Glutamatergic neuron (in vitro differentiated cells): ENCODE results near the gene DCLK2. TPM values are rescaled to one million over a fixed set of nuclear protein-coding genes. Genes with fewer than 3 reads are reported as not detected.

ENCODE experiments used
- DNase-seq: peaks from one replicate; pipeline ENCODE4 v3.0.0; 2022
- H3K27ac Mint-ChIP-seq: one replicate; pipeline ENCODE4 v1.8.0; 2020; ENCODE audit warnings: mild to moderate bottlenecking, mixed read lengths, inconsistent platforms; ENCODE audit not compliant: unreplicated experiment
- H3K27me3 Mint-ChIP-seq: one replicate; pipeline ENCODE4 v1.8.0; 2020; ENCODE audit warnings: mild to moderate bottlenecking, moderate library complexity, mixed read lengths, inconsistent platforms; ENCODE audit not compliant: unreplicated experiment
- H3K36me3 Mint-ChIP-seq: one replicate; pipeline ENCODE4 v1.8.0; 2020; ENCODE audit warnings: mild to moderate bottlenecking, mixed read lengths, inconsistent platforms; ENCODE audit not compliant: unreplicated experiment
- H3K4me1 Mint-ChIP-seq: one replicate; pipeline ENCODE4 v1.8.0; 2020; ENCODE audit warnings: mild to moderate bottlenecking, low read depth, mixed read lengths, inconsistent platforms; ENCODE audit not compliant: unreplicated experiment
- H3K4me3 Mint-ChIP-seq: one replicate; pipeline ENCODE4 v1.8.0; 2020; ENCODE audit warnings: mild to moderate bottlenecking, mixed read lengths, inconsistent platforms; ENCODE audit not compliant: unreplicated experiment
- H3K9me3 Mint-ChIP-seq: one replicate; pipeline ENCODE4 v1.8.0; 2020; ENCODE audit warnings: mild to moderate bottlenecking, moderate library complexity, mixed read lengths, inconsistent platforms; ENCODE audit not compliant: unreplicated experiment
- total RNA-seq: library from RNA; stranded (reverse); fragmentation: NEBNext Ultra II Directional; extraction: Animal tissue kit (Norgen Biotek cat#: 25700); gene quantifications from one replicate; pipeline ENCODE4 v1.2.1, GENCODE V29; 2021; ENCODE audit not compliant: unreplicated experiment
- TF ChIP-seq, protein P1 (sequence below): fragments of 200-600 bp; sonication (generic); IDR thresholded peaks from one replicate; pipeline ENCODE4 v1.5.0; 2021; ENCODE audit not compliant: partially characterized antibody, unreplicated experiment

The DCLK2 gene
- total RNA-seq, 1 donor from 2014 or later = 36.8 TPM

DNA sequence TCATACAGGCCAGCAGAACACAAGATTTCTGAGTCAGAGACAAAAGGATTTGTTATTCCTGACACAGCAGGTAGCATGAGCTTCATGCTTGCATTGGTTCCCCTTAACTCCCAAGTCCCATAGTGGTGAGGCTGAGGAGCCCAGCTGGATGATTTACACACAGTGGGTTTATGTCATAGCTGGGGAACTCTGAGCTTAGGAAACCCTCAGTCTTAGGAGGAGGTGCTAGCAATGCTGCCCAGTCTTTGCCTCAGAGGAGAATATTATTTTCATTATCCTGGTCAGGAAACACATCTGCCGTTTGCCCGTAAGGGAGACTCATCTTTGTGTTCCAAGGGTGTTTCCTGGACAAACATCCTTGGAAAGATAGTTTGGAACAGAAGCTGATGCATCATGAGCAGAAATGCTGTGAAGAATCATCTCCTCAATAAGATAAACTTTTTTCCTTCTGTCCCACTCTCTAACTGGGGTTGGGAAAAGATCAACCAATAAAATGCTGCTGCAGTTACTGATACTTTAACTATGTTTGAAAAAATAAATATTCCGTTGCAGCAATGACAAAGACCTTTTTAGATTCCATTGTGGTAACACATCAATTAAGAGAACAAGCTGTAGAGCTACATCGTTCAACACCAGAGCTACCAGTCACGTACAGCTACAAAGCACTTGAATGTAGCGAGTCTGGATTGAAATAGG lies 146.8 kb downstream of the DCLK2 start:
- no peak for DNase-seq
- Mint-ChIP-seq H3K4me1 (peaks cover 3% of the 10 kb centered on the region), H3K9me3 (no peaks in the 10 kb centered on the region), H3K36me3 (no peaks in the 10 kb centered on the region), H3K27me3 (peaks cover under 1% of the 10 kb centered on the region), H3K4me3 (no peak overlapping the region), H3K27ac (no peak overlapping the region)
- TF ChIP-seq, protein P1, sequence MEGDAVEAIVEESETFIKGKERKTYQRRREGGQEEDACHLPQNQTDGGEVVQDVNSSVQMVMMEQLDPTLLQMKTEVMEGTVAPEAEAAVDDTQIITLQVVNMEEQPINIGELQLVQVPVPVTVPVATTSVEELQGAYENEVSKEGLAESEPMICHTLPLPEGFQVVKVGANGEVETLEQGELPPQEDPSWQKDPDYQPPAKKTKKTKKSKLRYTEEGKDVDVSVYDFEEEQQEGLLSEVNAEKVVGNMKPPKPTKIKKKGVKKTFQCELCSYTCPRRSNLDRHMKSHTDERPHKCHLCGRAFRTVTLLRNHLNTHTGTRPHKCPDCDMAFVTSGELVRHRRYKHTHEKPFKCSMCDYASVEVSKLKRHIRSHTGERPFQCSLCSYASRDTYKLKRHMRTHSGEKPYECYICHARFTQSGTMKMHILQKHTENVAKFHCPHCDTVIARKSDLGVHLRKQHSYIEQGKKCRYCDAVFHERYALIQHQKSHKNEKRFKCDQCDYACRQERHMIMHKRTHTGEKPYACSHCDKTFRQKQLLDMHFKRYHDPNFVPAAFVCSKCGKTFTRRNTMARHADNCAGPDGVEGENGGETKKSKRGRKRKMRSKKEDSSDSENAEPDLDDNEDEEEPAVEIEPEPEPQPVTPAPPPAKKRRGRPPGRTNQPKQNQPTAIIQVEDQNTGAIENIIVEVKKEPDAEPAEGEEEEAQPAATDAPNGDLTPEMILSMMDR = no peak

DNA sequence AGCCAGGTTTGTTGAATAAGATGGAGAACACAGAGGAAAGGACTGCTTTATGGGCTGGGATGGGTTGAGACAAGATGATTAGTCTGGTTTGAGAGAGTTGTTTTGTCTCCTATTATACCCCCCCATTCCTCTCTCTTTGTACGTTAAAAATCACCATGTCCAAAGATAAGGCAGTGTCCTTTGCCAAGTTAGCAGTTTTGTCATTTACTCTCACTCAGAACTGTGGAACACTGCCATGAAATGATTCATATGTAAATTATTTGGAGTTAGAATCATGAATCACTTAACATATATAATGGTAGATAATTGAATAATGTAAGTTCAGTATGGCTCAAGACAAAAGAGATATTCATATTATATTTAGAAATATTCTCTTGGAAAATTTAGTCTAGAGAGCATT lies 151.3 kb downstream of the DCLK2 start:
- DNase-seq = no peak
- H3K27ac Mint-ChIP-seq = peak overlapping the region; percentile 28
- peaks cover 25% of the 10 kb centered on the region for H3K4me1 Mint-ChIP-seq

DNA sequence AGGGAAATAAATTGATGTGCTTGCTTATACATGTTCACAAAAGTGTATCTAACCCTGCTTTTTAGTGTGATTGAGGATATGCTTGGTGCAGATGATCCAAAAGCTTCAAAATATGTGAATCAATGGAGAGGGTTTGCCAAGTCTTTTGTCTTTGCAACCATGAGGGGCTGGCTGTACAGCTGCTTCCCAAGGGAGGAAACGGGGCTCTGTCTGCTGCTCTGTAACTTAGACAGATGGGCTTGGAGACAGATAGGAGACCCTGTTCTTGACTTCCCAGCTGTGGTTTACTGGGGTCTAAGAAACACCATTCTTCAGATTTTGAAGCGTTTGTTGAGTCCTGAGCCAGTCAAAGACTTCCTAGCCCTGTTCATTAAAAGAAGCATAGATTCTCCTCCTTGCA lies 152.3 kb downstream of the DCLK2 start:
- peaks cover 6% of the 10 kb centered on the region for H3K27me3 Mint-ChIP-seq

More for the DNA sequence above, 151.3 kb downstream of the DCLK2 start:
- peaks cover 6% of the 10 kb centered on the region for H3K9me3 Mint-ChIP-seq
- H3K27me3 Mint-ChIP-seq = peaks cover 6% of the 10 kb centered on the region
- H3K4me3 Mint-ChIP-seq = no peak overlapping the region
- TF ChIP-seq, protein P1 = no peak
- H3K36me3 Mint-ChIP-seq = peaks cover 10% of the 10 kb centered on the region

DNA sequence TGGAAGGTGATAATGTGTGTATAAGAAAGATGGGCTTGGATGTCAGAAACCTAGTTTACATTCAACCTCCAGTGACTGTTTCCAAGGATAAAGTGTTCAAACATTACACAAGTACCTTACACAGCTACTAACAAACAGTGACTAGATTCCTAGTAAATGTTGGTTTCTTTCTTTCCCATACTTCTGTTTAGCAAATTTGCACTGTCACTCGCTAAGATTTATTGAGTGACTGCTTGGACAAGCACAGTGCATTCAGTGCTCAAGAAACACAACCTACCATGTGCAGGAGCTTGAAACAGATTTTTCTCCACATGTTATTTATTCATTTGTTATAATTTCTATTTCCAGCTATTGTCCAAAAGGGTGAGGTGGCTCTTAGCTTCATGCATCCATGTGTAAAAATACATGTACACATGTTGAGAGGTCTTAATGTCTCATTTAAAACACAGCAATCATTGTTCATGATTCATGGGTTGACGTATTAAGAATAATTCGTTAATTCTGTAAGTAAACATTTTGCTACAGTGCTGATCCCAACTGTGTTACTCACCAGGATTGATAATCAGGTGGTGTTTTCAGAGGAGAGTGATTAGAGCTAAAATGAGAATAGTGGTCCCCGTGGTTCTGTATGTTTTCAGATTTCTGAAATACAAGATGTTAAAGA lies 153.0 kb downstream of the DCLK2 start:
- peak overlapping the region; percentile 97 for H3K27ac Mint-ChIP-seq
- H3K9me3 Mint-ChIP-seq = peaks cover 6% of the 10 kb centered on the region
- DNase-seq = no peak
- TF ChIP-seq, protein P1 = no peak
- H3K4me1 Mint-ChIP-seq = peaks cover 29% of the 10 kb centered on the region
- H3K4me3 Mint-ChIP-seq = no peak overlapping the region
- peaks cover 6% of the 10 kb centered on the region for H3K27me3 Mint-ChIP-seq
- H3K36me3 Mint-ChIP-seq = peaks cover 10% of the 10 kb centered on the region

More for the DNA sequence above, 152.3 kb downstream of the DCLK2 start:
- Mint-ChIP-seq H3K27ac (peak overlapping the region; percentile 97), H3K9me3 (peaks cover 6% of the 10 kb centered on the region), H3K4me3 (peak overlapping the region; percentile 14), H3K4me1 (peaks cover 26% of the 10 kb centered on the region), H3K36me3 (peaks cover 10% of the 10 kb centered on the region)
- peak; percentile 57 for DNase-seq
- TF ChIP-seq, protein P1 = no peak

DNA sequence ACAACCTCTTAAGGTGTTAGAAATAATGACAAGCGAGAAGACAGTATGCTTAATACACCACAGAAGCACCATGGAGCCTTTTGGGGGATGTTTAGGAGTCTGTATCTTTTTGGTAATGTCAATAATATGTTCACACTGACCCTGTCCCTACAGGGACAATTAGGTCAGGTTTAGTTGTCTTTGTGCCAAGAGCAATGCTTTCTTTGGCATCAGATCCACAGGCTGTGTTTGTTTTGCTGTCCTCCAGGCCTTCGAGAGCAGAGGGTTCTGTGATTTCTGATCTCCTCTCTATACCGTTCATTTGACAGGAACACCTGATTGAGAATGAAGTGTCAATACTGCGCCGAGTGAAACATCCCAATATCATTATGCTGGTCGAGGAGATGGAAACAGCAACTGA lies 153.8 kb downstream of the DCLK2 start:
- DNase-seq = no peak
- Mint-ChIP-seq H3K4me1 (peaks cover 31% of the 10 kb centered on the region), H3K9me3 (peaks cover 6% of the 10 kb centered on the region), H3K4me3 (no peak overlapping the region), H3K27ac (peak overlapping the region; percentile 1), H3K27me3 (peaks cover 6% of the 10 kb centered on the region), H3K36me3 (peaks cover 10% of the 10 kb centered on the region)
- TF ChIP-seq, protein P1 = no peak
